OCI-M1 (cell line): Measurements from ENCODE around the gene LRP1B.
"Not testable (repeated sequence)": the region's sequence is repeated elsewhere in the genome, so short reads cannot be mapped to it uniquely, and the experiment has no call there.

Experiments used
- DNase-seq: peaks from one replicate; lab custom pipeline; 2025; lab: John Stamatoyannopoulos, UW

LRP1B gene

GRCh38 chr2:140683658-140684057 lies 1447.2 kb downstream of the LRP1B start:
- DNase-seq = no peak

GRCh38 chr2:140680862-140681261 lies 1450.0 kb downstream of the LRP1B start:
- no peak for DNase-seq

- no peak for DNase-seq
Measured at GRCh38 chr2:140679752-140680151, 1451.1 kb downstream of the LRP1B start.

- DNase-seq = no peak
Measured at GRCh38 chr2:140669911-140670310, 1460.9 kb downstream of the LRP1B start.

GRCh38 chr2:140667203-140667602 lies 1463.6 kb downstream of the LRP1B start:
- no peak for DNase-seq

GRCh38 chr2:140662504-140662903 lies 1468.3 kb downstream of the LRP1B start:
- no peak for DNase-seq

GRCh38 chr2:140658760-140659692 lies 1471.8 kb downstream of the LRP1B start:
- no peak for DNase-seq

GRCh38 chr2:140657657-140658056 lies 1473.2 kb downstream of the LRP1B start:
- peak; percentile 7 for DNase-seq

- no peak for DNase-seq
Measured at GRCh38 chr2:140654565-140654964, 1476.3 kb downstream of the LRP1B start.

- DNase-seq = no peak
Measured at GRCh38 chr2:140650825-140651224, 1480.0 kb downstream of the LRP1B start.

- DNase-seq = not testable (repeated sequence)
Measured at GRCh38 chr2:140650134-140650533, 1480.7 kb downstream of the LRP1B start.

- no peak for DNase-seq
Measured at GRCh38 chr2:140648393-140648792, 1482.4 kb downstream of the LRP1B start.

- no peak for DNase-seq
Measured at GRCh38 chr2:140643761-140644187, 1487.0 kb downstream of the LRP1B start.

GRCh38 chr2:140641163-140641562 lies 1489.7 kb downstream of the LRP1B start:
- DNase-seq = no peak

- peak; percentile 85 for DNase-seq
Measured at GRCh38 chr2:140639628-140640027, 1491.2 kb downstream of the LRP1B start.

- DNase-seq = no peak
Measured at GRCh38 chr2:140630557-140630956, 1500.3 kb downstream of the LRP1B start.

GRCh38 chr2:140627885-140628284 lies 1502.9 kb downstream of the LRP1B start:
- no peak for DNase-seq

GRCh38 chr2:140627136-140627535 lies 1503.7 kb downstream of the LRP1B start:
- DNase-seq = no peak

- no peak for DNase-seq
Measured at GRCh38 chr2:140624200-140624599, 1506.6 kb downstream of the LRP1B start.

- no peak for DNase-seq
Measured at GRCh38 chr2:140621583-140622362, 1509.0 kb downstream of the LRP1B start.

GRCh38 chr2:140604788-140605187 lies 1526.0 kb downstream of the LRP1B start:
- no peak for DNase-seq

GRCh38 chr2:140604096-140604495 lies 1526.7 kb downstream of the LRP1B start:
- no peak for DNase-seq

- no peak for DNase-seq
Measured at GRCh38 chr2:140603416-140603815, 1527.4 kb downstream of the LRP1B start.
